Ureter (tissue), 1 donor: ENCODE data around the gene CTNNA2. TPM values are rescaled to one million over a fixed set of nuclear protein-coding genes. Genes with fewer than 3 reads are reported as not detected.

Source experiments
- DNase-seq: peaks from one replicate; pipeline ENCODE4 v3.0.0-alpha.2; 2020; ENCODE audit warnings: low spot score
- total RNA-seq: library from RNA; stranded (reverse); gene quantifications from one replicate; pipeline ENCODE4 v1.2.4, GENCODE V29; 2023
- donor health status: DM: yes; HTN: yes; CAD: no.

CTNNA2 gene
- total RNA-seq, 1 donor from 2014 or later: not detected

- DNase-seq: no peak
Observed at GRCh38 chr2:79612999-79613398, 100.1 kb downstream of the CTNNA2 start.

GRCh38 chr2:79619442-79619841, 106.6 kb downstream of the CTNNA2 start:
- no peak for DNase-seq

GRCh38 chr2:79619976-79620375, 107.1 kb downstream of the CTNNA2 start:
- DNase-seq: no peak

- DNase-seq: no peak
Observed at GRCh38 chr2:79620679-79621078, 107.8 kb downstream of the CTNNA2 start.

DNA sequence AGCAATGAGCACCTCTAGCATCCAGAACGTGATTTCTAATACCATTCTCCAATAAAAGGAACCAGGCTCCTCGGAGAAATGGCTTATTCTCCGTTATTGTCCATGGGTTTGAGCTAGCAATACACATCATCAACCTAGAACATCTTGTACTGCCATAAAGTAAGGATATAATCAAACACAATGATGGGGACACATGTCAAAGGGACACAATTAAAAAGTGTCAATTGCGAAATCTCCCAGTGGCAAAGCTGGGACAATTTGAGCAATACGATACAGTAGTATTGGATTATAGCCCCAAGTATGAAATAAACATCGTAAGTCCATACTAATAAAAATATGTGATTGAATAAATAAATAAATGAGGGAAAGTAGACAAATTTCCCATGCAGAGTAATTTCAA, 108.4 kb downstream of the CTNNA2 start:
- DNase-seq: no peak

- no peak for DNase-seq
Observed at GRCh38 chr2:79621755-79622154, 108.9 kb downstream of the CTNNA2 start.

DNA sequence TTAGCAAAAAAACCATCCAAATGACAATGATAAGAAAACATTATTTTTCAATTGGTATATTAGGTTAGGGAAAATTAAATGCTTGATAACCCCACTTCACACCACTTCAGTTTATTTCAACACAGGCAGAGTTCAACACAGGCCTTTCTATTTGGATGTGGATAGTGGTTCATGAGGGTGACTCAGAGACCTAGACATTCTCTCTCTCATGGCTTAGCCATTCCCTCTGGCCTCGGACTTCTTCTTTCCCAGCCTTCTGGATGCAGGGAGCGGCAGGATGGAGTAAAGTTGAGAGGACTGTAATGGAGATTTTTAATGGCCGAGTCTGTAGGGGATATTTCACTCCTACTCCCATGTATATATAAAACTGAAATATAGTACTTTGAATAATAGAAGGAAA, 109.7 kb downstream of the CTNNA2 start:
- no peak for DNase-seq

- no peak for DNase-seq
Observed at GRCh38 chr2:79627237-79627636, 114.4 kb downstream of the CTNNA2 start.

DNA sequence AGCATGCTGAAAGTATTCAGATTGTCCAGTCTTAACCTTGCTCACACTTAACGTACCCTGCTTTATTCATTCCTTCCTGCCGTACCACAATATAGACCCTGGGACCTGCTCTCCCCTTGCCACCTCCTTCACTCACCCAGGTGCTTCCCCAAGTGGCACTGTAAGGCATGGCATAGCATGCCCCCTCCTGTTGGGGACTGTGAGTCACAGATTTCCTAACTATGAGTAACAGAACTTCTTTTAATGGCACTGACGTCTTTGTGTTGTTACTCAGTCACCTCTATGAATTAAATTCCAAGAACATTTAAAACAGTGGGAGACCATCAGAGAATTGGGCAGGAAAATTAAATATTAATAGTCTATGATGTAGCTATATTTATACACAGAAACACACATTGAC, 117.2 kb downstream of the CTNNA2 start:
- DNase-seq: no peak

- DNase-seq: no peak
Observed at GRCh38 chr2:79630972-79631557, 118.2 kb downstream of the CTNNA2 start.

- DNase-seq: no peak
Observed at GRCh38 chr2:79638410-79638809, 125.6 kb downstream of the CTNNA2 start.

GRCh38 chr2:79638954-79639353, 126.1 kb downstream of the CTNNA2 start:
- no peak for DNase-seq

DNA sequence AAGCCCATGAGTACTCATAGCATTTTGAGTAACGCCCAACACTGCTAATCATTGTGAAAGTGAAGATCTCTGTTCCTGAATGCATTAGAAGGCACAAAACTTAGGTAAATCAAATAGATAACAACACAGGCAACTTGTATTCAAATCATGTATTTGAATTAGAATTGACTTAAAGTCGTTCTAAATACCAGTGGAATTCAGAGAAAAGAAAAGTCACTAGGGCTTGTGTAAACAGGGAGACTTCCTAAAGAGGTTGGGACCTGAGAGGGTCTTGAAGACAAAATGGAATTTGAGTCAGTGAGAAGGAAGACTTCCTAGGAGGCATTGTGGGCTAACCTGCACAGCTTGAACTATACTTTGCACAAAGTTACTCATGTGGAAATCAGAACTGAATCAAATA, 127.2 kb downstream of the CTNNA2 start:
- DNase-seq: no peak

DNA sequence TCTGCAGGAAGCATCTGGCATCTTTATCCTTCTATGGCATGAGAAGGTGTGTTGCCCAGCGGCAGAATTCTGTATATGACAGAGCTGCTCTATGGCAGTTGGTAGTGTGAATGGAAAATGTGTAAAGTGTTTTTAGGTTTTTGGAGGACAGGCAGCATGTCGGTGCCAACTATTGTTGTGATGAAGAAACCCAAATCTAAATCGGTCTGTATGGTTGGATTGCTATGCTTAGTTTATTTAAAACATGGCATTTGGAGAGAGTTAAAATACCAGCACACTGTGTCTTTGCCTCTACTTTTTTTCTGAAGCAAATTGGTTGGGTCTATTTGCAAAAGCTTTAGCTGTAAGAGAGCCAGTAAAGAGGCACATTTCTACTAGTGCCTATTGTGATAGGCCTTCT, 136.7 kb downstream of the CTNNA2 start:
- DNase-seq: no peak

GRCh38 chr2:79660557-79660956, 147.7 kb downstream of the CTNNA2 start:
- no peak for DNase-seq

DNA sequence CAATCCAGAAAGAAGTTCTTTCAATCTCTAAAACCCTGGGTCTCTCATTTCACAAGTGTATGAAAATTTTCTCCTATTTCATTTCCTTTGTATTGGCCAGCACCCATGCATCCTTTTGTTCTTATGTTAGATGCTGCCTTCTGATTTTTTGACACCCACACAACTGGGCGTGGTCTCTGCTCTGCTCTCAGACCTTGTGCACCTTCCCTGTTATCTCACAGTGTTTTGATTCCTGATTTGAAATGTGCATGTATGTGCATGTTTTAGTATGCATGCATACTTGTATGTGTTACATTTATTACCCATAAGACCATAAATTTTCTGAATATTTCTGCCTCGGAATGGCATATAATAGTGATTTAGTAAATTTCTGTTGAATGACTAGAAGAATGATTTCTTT, 152.2 kb downstream of the CTNNA2 start:
- DNase-seq: no peak

- no peak for DNase-seq
Observed at GRCh38 chr2:79666430-79666829, 153.6 kb downstream of the CTNNA2 start.

GRCh38 chr2:79669714-79670113, 156.9 kb downstream of the CTNNA2 start:
- no peak for DNase-seq

DNA sequence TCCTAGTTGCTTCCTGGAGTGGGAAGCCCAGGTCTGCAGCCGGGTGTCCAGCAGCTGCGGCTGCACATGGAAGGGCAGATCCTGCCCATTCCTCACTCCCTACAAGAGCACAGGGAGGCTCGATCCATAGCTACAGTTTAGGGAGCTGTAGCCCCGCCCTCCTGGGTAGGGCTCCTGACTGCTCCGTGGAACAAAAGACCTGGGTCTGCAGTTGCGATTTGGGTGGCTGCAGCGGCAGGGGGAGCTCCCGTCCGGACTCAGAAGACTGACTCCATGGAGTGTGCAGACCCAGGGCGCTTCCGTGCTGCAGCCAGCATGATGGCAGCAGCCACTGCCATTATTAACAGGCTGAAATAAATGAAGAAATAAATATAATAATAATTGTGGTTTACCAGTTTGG, 157.3 kb downstream of the CTNNA2 start:
- no peak for DNase-seq

GRCh38 chr2:79686884-79687283, 174.0 kb downstream of the CTNNA2 start:
- DNase-seq: no peak

DNA sequence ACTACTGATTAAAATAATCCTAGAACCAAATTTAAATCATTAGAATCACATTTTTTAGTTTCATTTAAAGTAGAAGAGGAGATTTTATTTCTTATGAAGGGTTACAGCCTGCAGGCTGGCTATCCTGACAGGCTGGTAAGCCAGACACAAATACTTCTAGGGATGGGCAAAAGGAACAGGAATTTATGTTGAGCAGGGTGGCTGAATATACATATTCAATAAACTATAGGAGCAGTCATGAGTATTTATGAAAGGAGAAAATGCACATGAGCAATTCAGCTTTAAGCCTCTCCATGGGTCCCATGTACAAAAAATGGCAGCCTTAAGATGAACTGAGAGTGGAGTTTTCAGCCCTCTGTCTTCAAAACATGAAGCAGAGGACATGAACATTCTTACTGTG, 182.4 kb downstream of the CTNNA2 start:
- no peak for DNase-seq

DNA sequence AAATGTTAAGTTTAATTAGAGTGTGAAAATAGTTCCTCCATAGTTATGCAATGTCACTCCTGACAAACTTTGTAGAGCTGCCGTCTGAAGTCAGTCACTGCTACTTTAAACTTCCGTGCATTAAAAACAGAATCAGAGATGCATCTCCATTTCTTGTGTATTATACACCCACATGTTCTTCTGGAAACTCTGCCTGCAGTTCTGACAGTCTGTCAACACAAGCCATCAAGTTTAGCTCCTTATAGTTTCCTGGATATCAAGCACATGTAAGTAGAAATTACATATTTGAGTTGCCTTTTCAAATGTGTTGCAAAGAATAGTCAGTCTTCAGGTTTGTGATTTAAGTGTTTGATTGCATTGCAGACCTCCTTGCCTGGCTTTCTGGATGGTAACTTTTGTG, 184.3 kb downstream of the CTNNA2 start:
- DNase-seq: no peak

DNA sequence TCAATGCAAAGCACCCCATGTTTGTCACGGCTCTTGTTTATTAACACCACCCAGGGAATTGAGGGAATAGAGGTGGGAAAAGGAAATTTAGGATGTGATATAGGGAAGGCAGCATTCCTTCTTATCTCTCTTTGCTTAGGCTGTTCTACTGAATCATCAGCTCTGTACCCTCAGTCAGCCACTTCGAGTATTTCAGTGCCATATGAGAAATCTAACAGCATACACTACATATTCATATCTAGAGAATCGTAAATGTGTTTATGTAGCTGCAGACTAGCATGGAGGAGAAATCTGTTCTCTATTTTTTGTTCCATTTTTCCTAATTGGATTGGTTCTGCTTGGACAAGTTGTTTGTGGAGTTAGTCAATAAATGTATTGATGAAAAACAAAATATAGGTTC, 187.8 kb downstream of the CTNNA2 start:
- DNase-seq: no peak

- no peak for DNase-seq
Observed at GRCh38 chr2:79702905-79703304, 190.1 kb downstream of the CTNNA2 start.

GRCh38 chr2:79711098-79711497, 198.2 kb downstream of the CTNNA2 start:
- no peak for DNase-seq
